GM12878 (cell line): ENCODE measurements around the gene ABHD13. TPM values are rescaled to one million over a fixed set of nuclear protein-coding genes. Genes with fewer than 3 reads are reported as not detected.

Experiments
- ATAC-seq: fragments of 200-7000 bp; cut with Tn5 transposase; 3 replicates; pipeline ENCODE4 v1.9.1; 2020; ENCODE audit warnings: mild to moderate bottlenecking, moderate library complexity
- BruUV-seq: library from RNA; stranded (reverse); fragments of 400-500 nt; replicated peaks from 2 replicates; lab custom pipeline; 2021; lab: Mats Ljungman, UMichigan
- CTCF ChIA-PET: fragments of 300-600 bp; sonication (Branson Sonifier 250); formaldehyde crosslinking; extraction: SDS; loops from one replicate; lab custom pipeline; 2021; ENCODE audit warnings: inconsistent platforms; lab: Yijun Ruan, JAX
- POLR2A ChIA-PET: fragments of 350-600 bp; formaldehyde crosslinking; extraction: SDS; loops from one replicate; lab custom pipeline; 2021; ENCODE audit warnings: inconsistent platforms; lab: Charles Lee
- RAD21 ChIA-PET: fragments of 300-600 bp; sonication (Branson Sonifier 250); formaldehyde crosslinking; loops from one replicate; lab custom pipeline; 2023; ENCODE audit warnings: antibody characterized with exemption; ENCODE audit not compliant: unreplicated experiment; lab: Charles Lee
- SMC1A ChIA-PET: fragments of 300-600 bp; sonication (Branson Sonifier 250); formaldehyde crosslinking; loops from one replicate; lab custom pipeline; 2023; ENCODE audit not compliant: unreplicated experiment, uncharacterized antibody; lab: Charles Lee
- DNase-seq: peaks from one replicate; pipeline ENCODE4 v3.0.0-alpha.2; 2011; ENCODE audit warnings: low read depth, low spot score
- FAIRE-seq: peaks from 3 replicates; lab custom pipeline; 2011; peaks lifted over from hg19 to GRCh38; lab: Jason Lieb, UNC
- H2AFZ ChIP-seq: 2 replicates; pipeline ENCODE4 v1.6.0; 2011; ENCODE audit warnings: low read depth, low read length, control low read depth; ENCODE audit not compliant: control insufficient read depth
- H3K27ac ChIP-seq: 2 replicates; pipeline ENCODE4 v1.5.1; 2011; ENCODE audit warnings: control low read depth; ENCODE audit not compliant: control insufficient read depth, insufficient read depth
- H3K27me3 ChIP-seq, 2 experiments: replicated peaks in 1 of 2; 2 replicates each; pipeline versions ENCODE4 v1.6.0 to v1.6.1; 2011; ENCODE audit warnings: low read length in 1 of 2; ENCODE audit not compliant: control insufficient read depth in 2 of 2, insufficient read depth in 2 of 2
- H3K36me3 ChIP-seq, 2 experiments: 2 replicates each; pipeline ENCODE4 v1.5.1; 2011; ENCODE audit warnings: low read length in 1 of 2; ENCODE audit not compliant: control insufficient read depth in 2 of 2, insufficient read depth in 2 of 2
- H3K4me1 ChIP-seq: 2 replicates; pipeline ENCODE4 v1.6.1; 2011; ENCODE audit warnings: mild to moderate bottlenecking, low read length, moderate library complexity, mixed read lengths; ENCODE audit not compliant: control insufficient read depth, insufficient read depth
- H3K4me2 ChIP-seq: 2 replicates; pipeline ENCODE4 v1.6.0; 2011; ENCODE audit warnings: control low read depth; ENCODE audit not compliant: control insufficient read depth, insufficient read depth
- H3K4me3 ChIP-seq: fragments of 200-600 bp; sonication (generic); 2 replicates; pipeline ENCODE4 v1.5.1; 2016
- H3K79me2 ChIP-seq: 2 replicates; pipeline ENCODE4 v1.6.0; 2011; ENCODE audit warnings: low read length; ENCODE audit not compliant: control insufficient read depth, insufficient read depth
- H3K9ac ChIP-seq: 2 replicates; pipeline ENCODE4 v1.8.0; 2011; ENCODE audit warnings: low read length, control low read depth, mixed read lengths; ENCODE audit not compliant: control insufficient read depth, insufficient read depth
- H3K9me3 ChIP-seq: replicated peaks from 3 replicates; pipeline ENCODE4 v1.5.1; 2011; ENCODE audit warnings: mild to moderate bottlenecking, low read length; ENCODE audit not compliant: control insufficient read depth, insufficient read depth
- H4K20me1 ChIP-seq: 2 replicates; pipeline ENCODE4 v1.6.0; 2011; ENCODE audit not compliant: control insufficient read depth, insufficient read depth
- BRCA1 ChIP-seq: IDR thresholded peaks from 2 replicates; pipeline ENCODE4 v1.6.1; 2011; ENCODE audit warnings: low read depth, low read length, improper control_type of control experiment
- CEBPB ChIP-seq, 2 experiments: fragments of 150-350 bp in 1 of 2; IDR thresholded peaks; 2 replicates each; pipeline ENCODE4 v1.6.1; 2012 to 2014; ENCODE audit warnings: low read depth in 2 of 2, low read length in 2 of 2, borderline replicate concordance in 1 of 2, inconsistent platforms in 1 of 2
- CREB1 ChIP-seq: IDR thresholded peaks from 2 replicates; pipeline ENCODE4 v1.6.1; 2012; ENCODE audit warnings: low read depth, mild to moderate bottlenecking, inconsistent platforms
- SMAD5 ChIP-seq: IDR thresholded peaks from 2 replicates; pipeline ENCODE4 v1.6.1; 2016; ENCODE audit warnings: antibody characterized with exemption, low read depth
- SREBF2 ChIP-seq: IDR thresholded peaks from 2 replicates; pipeline ENCODE4 v1.6.1; 2012; ENCODE audit warnings: mild to moderate bottlenecking, low read length
- WGBS: methylation state at CpG from one replicate; pipeline ENCODE4 v1.1.6; 2016; ENCODE audit warnings: low lambda C conversion rate; ENCODE audit not compliant: insufficient replicate concordance, insufficient coverage; ENCODE audit errors: missing lambda C conversion rate; 5-methylcytosine and 5-hydroxymethylcytosine counted together
- in situ Hi-C: fragments of 300-500 bp; cut with MboI; formaldehyde crosslinking; loops from 9 replicates; pipeline ENCODE4 v1.14.3; 2018; ENCODE audit warnings: mixed read lengths
- intact Hi-C: fragments of 100-400 bp; cut with micrococcal nuclease; formaldehyde crosslinking; loops from one replicate; pipeline ENCODE4 v1.14.2; 2022; ENCODE audit not compliant: unreplicated experiment
- polyA plus RNA-seq, 11 experiments: library from polyadenylated mRNA; depleted of rRNA in 4 of 11; unstranded in 6 of 11; stranded (reverse) in 5 of 11; fragments of >200 nt; fragmentation: Nextera tagmentation in 4 of 11; fragmentation: Illumina TruSeq in 1 of 11; extraction: Ambion mirVana in 4 of 11; extraction: Trizol in 1 of 11; gene quantifications; 1 replicate in 1 of 11; 2 replicates in 10 of 11; pipeline versions ENCODE4 v1.2.1 to v1.2.3, GENCODE V29; 2011 to 2016; ENCODE audit warnings: inconsistent platforms in 2 of 11, missing spikeins in 2 of 11, low read depth in 1 of 11
- total RNA-seq, 4 experiments: library from RNA; depleted of rRNA in 3 of 4; stranded (reverse); fragments of >200 nt in 3 of 4; fragmentation: Illumina TruSeq in 1 of 4; extraction: Trizol in 1 of 4; gene quantifications; 2 replicates each; pipeline versions ENCODE4 v1.2.1 to v1.2.3, GENCODE V29; 2013 to 2021
- TF ChIP-seq, protein P1 (sequence below): fragments of 450-650 bp; formaldehyde crosslinking; IDR thresholded peaks from 2 replicates; pipeline ENCODE4 v1.4.0; 2020; ENCODE audit warnings: mild to moderate bottlenecking, moderate library complexity
- TF ChIP-seq, protein P2 (sequence below): fragments of 450-650 bp; IDR thresholded peaks from 2 replicates; pipeline ENCODE4 v1.6.1; 2017; ENCODE audit warnings: mild to moderate bottlenecking, moderate library complexity
- TF ChIP-seq, protein P3 (sequence below): fragments of 450-650 bp; IDR thresholded peaks from 2 replicates; pipeline ENCODE4 v1.6.1; 2018; ENCODE audit warnings: borderline replicate concordance, mild to moderate bottlenecking; ENCODE audit not compliant: partially characterized antibody

ABHD13 gene
- total and polyA plus RNA-seq, 10 of the 15 experiments (the other 5 are each of a cell fraction or from before 2014, with no cell fraction given), result 3.2 to 10.7 (median 6.5) TPM

DNA sequence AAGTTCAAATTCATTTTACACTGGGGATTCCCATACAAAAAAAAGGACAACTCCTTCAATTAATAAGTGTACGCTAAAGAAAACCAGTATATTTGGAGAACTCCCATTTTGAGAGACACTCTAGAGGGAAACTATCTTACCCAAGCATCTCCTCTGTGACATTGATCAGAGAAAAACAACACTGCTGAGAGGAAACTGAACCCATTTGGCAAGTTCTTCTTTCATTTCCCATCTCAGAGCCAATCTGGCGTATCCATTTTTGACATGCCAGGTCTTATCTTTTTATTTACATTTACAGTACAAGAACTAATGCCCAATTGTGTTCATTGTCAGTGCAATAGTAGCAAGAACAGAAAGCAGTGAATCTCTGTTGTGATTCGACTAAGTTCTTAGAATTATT lies 33.0 kb upstream of the ABHD13 start (continued):
- TF ChIP-seq, protein P1, sequence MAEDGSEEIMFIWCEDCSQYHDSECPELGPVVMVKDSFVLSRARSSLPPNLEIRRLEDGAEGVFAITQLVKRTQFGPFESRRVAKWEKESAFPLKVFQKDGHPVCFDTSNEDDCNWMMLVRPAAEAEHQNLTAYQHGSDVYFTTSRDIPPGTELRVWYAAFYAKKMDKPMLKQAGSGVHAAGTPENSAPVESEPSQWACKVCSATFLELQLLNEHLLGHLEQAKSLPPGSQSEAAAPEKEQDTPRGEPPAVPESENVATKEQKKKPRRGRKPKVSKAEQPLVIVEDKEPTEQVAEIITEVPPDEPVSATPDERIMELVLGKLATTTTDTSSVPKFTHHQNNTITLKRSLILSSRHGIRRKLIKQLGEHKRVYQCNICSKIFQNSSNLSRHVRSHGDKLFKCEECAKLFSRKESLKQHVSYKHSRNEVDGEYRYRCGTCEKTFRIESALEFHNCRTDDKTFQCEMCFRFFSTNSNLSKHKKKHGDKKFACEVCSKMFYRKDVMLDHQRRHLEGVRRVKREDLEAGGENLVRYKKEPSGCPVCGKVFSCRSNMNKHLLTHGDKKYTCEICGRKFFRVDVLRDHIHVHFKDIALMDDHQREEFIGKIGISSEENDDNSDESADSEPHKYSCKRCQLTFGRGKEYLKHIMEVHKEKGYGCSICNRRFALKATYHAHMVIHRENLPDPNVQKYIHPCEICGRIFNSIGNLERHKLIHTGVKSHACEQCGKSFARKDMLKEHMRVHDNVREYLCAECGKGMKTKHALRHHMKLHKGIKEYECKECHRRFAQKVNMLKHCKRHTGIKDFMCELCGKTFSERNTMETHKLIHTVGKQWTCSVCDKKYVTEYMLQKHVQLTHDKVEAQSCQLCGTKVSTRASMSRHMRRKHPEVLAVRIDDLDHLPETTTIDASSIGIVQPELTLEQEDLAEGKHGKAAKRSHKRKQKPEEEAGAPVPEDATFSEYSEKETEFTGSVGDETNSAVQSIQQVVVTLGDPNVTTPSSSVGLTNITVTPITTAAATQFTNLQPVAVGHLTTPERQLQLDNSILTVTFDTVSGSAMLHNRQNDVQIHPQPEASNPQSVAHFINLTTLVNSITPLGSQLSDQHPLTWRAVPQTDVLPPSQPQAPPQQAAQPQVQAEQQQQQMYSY (CRISPR knock-in tag), result no peak
- TF ChIP-seq CEBPB (IDR thresholded peaks at IDR 0.05; ENCODE audit: borderline replicate concordance in 1 of 2, low read depth in 2 of 2, low read length in 2 of 2), result no peak
- TF ChIP-seq, all 136 proteins: peak for 0

DNA sequence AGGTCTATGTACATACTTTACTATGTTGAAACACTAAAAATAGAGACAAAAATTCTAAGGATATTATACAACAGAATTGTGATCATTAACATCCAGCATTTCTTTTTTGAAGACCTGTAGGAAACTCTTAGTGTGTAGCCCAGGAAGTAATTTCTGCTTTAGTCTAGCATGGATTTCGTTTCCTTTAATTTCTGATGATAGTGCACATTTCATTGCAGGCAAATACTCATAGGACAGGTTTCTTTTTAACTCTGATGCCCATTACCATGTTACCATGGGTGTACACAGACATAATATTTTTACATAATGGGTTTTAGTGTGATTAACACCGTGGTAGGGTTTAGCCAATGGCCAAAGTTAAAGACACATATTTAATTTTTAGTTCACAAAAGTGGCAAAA lies 29.9 kb upstream of the ABHD13 start:
- no peak for ATAC-seq
- CTCF ChIA-PET, result no interaction called here
- no peaks in the 10 kb centered on the region for H3K79me2 ChIP-seq
- no peak for DNase-seq
- SMC1A ChIA-PET, result no interaction called here
- no peak overlapping the region for H3K9ac ChIP-seq
- H3K9me3 ChIP-seq, result no peaks in the 10 kb centered on the region
- 14% methylated on average over 2 of the region's 2 CpGs for WGBS
- intact Hi-C loops (no loop called here), in situ Hi-C loops (no loop called here)
- H3K4me3 ChIP-seq, result no peak overlapping the region
- no peak for FAIRE-seq
- no TSS peak for BruUV-seq
- H3K36me3 ChIP-seq, result no peaks in the 10 kb centered on the region
- H4K20me1 ChIP-seq, result no peaks in the 10 kb centered on the region
- H3K27me3 ChIP-seq, result no peaks in the 10 kb centered on the region
- POLR2A ChIA-PET, result no interaction called here
- H2AFZ ChIP-seq, result no peak overlapping the region
- no peak overlapping the region for H3K27ac ChIP-seq
- RAD21 ChIA-PET, result no interaction called here
- H3K4me1 ChIP-seq, result no peaks in the 10 kb centered on the region
- no peak overlapping the region for H3K4me2 ChIP-seq
- TF ChIP-seq CREB1 (no peak), BRCA1 (no peak), SMAD5 (no peak), SREBF2 (no peak)
- TF ChIP-seq, protein P2, sequence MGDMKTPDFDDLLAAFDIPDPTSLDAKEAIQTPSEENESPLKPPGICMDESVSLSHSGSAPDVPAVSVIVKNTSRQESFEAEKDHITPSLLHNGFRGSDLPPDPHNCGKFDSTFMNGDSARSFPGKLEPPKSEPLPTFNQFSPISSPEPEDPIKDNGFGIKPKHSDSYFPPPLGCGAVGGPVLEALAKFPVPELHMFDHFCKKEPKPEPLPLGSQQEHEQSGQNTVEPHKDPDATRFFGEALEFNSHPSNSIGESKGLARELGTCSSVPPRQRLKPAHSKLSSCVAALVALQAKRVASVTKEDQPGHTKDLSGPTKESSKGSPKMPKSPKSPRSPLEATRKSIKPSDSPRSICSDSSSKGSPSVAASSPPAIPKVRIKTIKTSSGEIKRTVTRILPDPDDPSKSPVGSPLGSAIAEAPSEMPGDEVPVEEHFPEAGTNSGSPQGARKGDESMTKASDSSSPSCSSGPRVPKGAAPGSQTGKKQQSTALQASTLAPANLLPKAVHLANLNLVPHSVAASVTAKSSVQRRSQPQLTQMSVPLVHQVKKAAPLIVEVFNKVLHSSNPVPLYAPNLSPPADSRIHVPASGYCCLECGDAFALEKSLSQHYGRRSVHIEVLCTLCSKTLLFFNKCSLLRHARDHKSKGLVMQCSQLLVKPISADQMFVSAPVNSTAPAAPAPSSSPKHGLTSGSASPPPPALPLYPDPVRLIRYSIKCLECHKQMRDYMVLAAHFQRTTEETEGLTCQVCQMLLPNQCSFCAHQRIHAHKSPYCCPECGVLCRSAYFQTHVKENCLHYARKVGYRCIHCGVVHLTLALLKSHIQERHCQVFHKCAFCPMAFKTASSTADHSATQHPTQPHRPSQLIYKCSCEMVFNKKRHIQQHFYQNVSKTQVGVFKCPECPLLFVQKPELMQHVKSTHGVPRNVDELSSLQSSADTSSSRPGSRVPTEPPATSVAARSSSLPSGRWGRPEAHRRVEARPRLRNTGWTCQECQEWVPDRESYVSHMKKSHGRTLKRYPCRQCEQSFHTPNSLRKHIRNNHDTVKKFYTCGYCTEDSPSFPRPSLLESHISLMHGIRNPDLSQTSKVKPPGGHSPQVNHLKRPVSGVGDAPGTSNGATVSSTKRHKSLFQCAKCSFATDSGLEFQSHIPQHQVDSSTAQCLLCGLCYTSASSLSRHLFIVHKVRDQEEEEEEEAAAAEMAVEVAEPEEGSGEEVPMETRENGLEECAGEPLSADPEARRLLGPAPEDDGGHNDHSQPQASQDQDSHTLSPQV, result no peak
- TF ChIP-seq, protein P3, sequence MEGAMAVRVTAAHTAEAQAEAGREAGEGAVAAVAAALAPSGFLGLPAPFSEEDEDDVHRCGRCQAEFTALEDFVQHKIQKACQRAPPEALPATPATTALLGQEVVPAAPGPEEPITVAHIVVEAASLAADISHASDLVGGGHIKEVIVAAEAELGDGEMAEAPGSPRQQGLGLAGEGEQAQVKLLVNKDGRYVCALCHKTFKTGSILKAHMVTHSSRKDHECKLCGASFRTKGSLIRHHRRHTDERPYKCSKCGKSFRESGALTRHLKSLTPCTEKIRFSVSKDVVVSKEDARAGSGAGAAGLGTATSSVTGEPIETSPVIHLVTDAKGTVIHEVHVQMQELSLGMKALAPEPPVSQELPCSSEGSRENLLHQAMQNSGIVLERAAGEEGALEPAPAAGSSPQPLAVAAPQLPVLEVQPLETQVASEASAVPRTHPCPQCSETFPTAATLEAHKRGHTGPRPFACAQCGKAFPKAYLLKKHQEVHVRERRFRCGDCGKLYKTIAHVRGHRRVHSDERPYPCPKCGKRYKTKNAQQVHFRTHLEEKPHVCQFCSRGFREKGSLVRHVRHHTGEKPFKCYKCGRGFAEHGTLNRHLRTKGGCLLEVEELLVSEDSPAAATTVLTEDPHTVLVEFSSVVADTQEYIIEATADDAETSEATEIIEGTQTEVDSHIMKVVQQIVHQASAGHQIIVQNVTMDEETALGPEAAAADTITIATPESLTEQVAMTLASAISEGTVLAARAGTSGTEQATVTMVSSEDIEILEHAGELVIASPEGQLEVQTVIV, result no peak
